Astrocyte (in vitro differentiated cells and primary cell): ENCODE measurements around the gene MSX1. TPM values are rescaled to one million over a fixed set of nuclear protein-coding genes. Genes with fewer than 3 reads are reported as not detected.

Experiments used
- DNase-seq: peaks from one replicate; pipeline ENCODE4 v3.0.0-alpha.2; 2010; ENCODE audit warnings: low read depth
- FAIRE-seq: peaks from 2 replicates; lab custom pipeline; 2011; peaks lifted over from hg19 to GRCh38; lab: Jason Lieb, UNC
- H2AFZ ChIP-seq: 2 replicates; pipeline ENCODE4 v1.6.0; 2012; ENCODE audit warnings: low read depth, low read length, inconsistent platforms
- H3K27ac ChIP-seq: 2 replicates; pipeline ENCODE4 v1.5.1; 2011; ENCODE audit warnings: low read depth, low read length, inconsistent platforms
- H3K27me3 ChIP-seq: 2 replicates; pipeline ENCODE4 v1.6.0; 2011; ENCODE audit warnings: low read length, inconsistent platforms; ENCODE audit not compliant: insufficient read depth
- H3K36me3 ChIP-seq: 2 replicates; pipeline ENCODE4 v1.5.1; 2011; ENCODE audit warnings: low read length, inconsistent platforms; ENCODE audit not compliant: insufficient read depth
- H3K4me1 ChIP-seq: 2 replicates; pipeline ENCODE4 v1.5.1; 2011; ENCODE audit warnings: low read length, inconsistent platforms; ENCODE audit not compliant: insufficient read depth
- H3K4me2 ChIP-seq: 2 replicates; pipeline ENCODE4 v1.6.0; 2012; ENCODE audit warnings: low read length, inconsistent platforms
- H3K4me3 ChIP-seq: 2 replicates; pipeline ENCODE4 v1.5.1; 2011; ENCODE audit warnings: low read depth, mild to moderate bottlenecking, low read length, inconsistent platforms; ENCODE audit not compliant: insufficient read depth
- H3K79me2 ChIP-seq: 2 replicates; pipeline ENCODE4 v1.6.0; 2012; ENCODE audit warnings: mild to moderate bottlenecking, low read length, inconsistent platforms; ENCODE audit not compliant: insufficient read depth
- H3K9ac ChIP-seq: 2 replicates; pipeline ENCODE4 v1.6.0; 2012; ENCODE audit warnings: mild to moderate bottlenecking, low read length, inconsistent platforms
- H3K9me3 ChIP-seq: 2 replicates; pipeline ENCODE4 v1.5.1; 2012; ENCODE audit warnings: low read depth, mild to moderate bottlenecking, low read length, inconsistent platforms; ENCODE audit not compliant: insufficient read depth
- H4K20me1 ChIP-seq: 2 replicates; pipeline ENCODE4 v1.6.0; 2012; ENCODE audit warnings: low read length, inconsistent platforms; ENCODE audit not compliant: insufficient read depth
- H3K27ac Mint-ChIP-seq: one replicate; pipeline ENCODE4 v1.8.0; 2021; ENCODE audit warnings: mild to moderate bottlenecking, mixed read lengths; ENCODE audit not compliant: unreplicated experiment
- H3K27me3 Mint-ChIP-seq: one replicate; pipeline ENCODE4 v1.8.0; 2021; ENCODE audit warnings: low read depth, mixed read lengths; ENCODE audit not compliant: unreplicated experiment
- H3K36me3 Mint-ChIP-seq: one replicate; pipeline ENCODE4 v1.8.0; 2021; ENCODE audit warnings: low read depth, mixed read lengths; ENCODE audit not compliant: unreplicated experiment
- H3K4me1 Mint-ChIP-seq: one replicate; pipeline ENCODE4 v1.8.0; 2021; ENCODE audit warnings: low read depth, mixed read lengths; ENCODE audit not compliant: unreplicated experiment
- H3K4me3 Mint-ChIP-seq: one replicate; pipeline ENCODE4 v1.8.0; 2021; ENCODE audit warnings: mild to moderate bottlenecking, moderate library complexity, mixed read lengths; ENCODE audit not compliant: unreplicated experiment
- H3K9me3 Mint-ChIP-seq: one replicate; pipeline ENCODE4 v1.8.0; 2021; ENCODE audit warnings: mild to moderate bottlenecking, mixed read lengths; ENCODE audit not compliant: unreplicated experiment
- CTCF ChIP-seq: IDR thresholded peaks from 2 replicates; pipeline ENCODE4 v1.5.1; 2011; ENCODE audit warnings: low read depth, mild to moderate bottlenecking, inconsistent platforms, low read length, moderate library complexity; ENCODE audit not compliant: insufficient read depth
- EZH2 ChIP-seq: IDR thresholded peaks from 2 replicates; pipeline ENCODE4 v1.6.1; 2012; ENCODE audit warnings: mild to moderate bottlenecking, low read length, inconsistent platforms; ENCODE audit not compliant: insufficient read depth
- total RNA-seq: library from RNA; stranded (reverse); gene quantifications from 2 replicates; pipeline ENCODE4 v1.2.1, GENCODE V29; 2021

Gene MSX1
- total RNA-seq, 1 donor from 2014 or later: 0.91 TPM

GRCh38 chr4:4868758-4869723, 9.6 kb downstream of the MSX1 start:
- H3K4me1 Mint-ChIP-seq: no peaks in the 10 kb centered on the region
- TF ChIP-seq EZH2 (peak; percentile 50), CTCF (no peak)
- H3K9me3 Mint-ChIP-seq: peaks cover 34% of the 10 kb centered on the region
- no peak overlapping the region for H3K27ac Mint-ChIP-seq
- peaks cover 4% of the 10 kb centered on the region for H3K36me3 Mint-ChIP-seq
- H3K4me3 ChIP-seq: no peak overlapping the region
- peaks cover 14% of the 10 kb centered on the region for H4K20me1 ChIP-seq
- no peaks in the 10 kb centered on the region for H3K79me2 ChIP-seq
- DNase-seq (no peak), FAIRE-seq (no peak)
- no peak overlapping the region for H3K9ac ChIP-seq
- H3K4me3 Mint-ChIP-seq: no peak overlapping the region
- H3K4me2 ChIP-seq: no peak overlapping the region
- no peaks in the 10 kb centered on the region for H3K36me3 ChIP-seq
- peaks cover 11% of the 10 kb centered on the region for H3K4me1 ChIP-seq
- no peak overlapping the region for H3K27ac ChIP-seq
- H2AFZ ChIP-seq: no peak overlapping the region
- H3K27me3 ChIP-seq: peaks cover 97% of the 10 kb centered on the region
- peaks cover 77% of the 10 kb centered on the region for H3K27me3 Mint-ChIP-seq
- H3K9me3 ChIP-seq: peaks cover 4% of the 10 kb centered on the region

GRCh38 chr4:4869731-4870571, 10.5 kb downstream of the MSX1 start:
- H3K9me3 Mint-ChIP-seq: peaks cover 35% of the 10 kb centered on the region
- H3K4me1 Mint-ChIP-seq: no peaks in the 10 kb centered on the region
- H2AFZ ChIP-seq: no peak overlapping the region
- peaks cover 11% of the 10 kb centered on the region for H3K4me1 ChIP-seq
- FAIRE-seq (no peak), DNase-seq (no peak)
- TF ChIP-seq EZH2 (peak; percentile 54), CTCF (no peak)
- H3K27me3 Mint-ChIP-seq: peaks cover 76% of the 10 kb centered on the region
- peaks cover 97% of the 10 kb centered on the region for H3K27me3 ChIP-seq
- no peak overlapping the region for H3K9ac ChIP-seq
- H3K36me3 ChIP-seq: no peaks in the 10 kb centered on the region
- H3K4me3 ChIP-seq: no peak overlapping the region
- H3K27ac ChIP-seq: no peak overlapping the region
- H3K79me2 ChIP-seq: no peaks in the 10 kb centered on the region
- H3K4me2 ChIP-seq: peak overlapping the region; percentile 56
- peak overlapping the region; percentile 58 for H3K27ac Mint-ChIP-seq
- H3K4me3 Mint-ChIP-seq: no peak overlapping the region
- H3K9me3 ChIP-seq: peaks cover 4% of the 10 kb centered on the region
- H4K20me1 ChIP-seq: peaks cover 11% of the 10 kb centered on the region
- peaks cover 4% of the 10 kb centered on the region for H3K36me3 Mint-ChIP-seq
